HG02885 (cell line): ENCODE measurements around the gene CCDC175.
A peak's percentile ranks its signal among the peaks of the same experiment; 100 is the strongest.

Experiments
- ATAC-seq: cut with Tn5 transposase; IDR thresholded peaks from one replicate; pipeline ENCODE4 v1.9.1; 2021; ENCODE audit warnings: mild to moderate bottlenecking; ENCODE audit not compliant: unreplicated experiment, poor library complexity

The CCDC175 gene

DNA sequence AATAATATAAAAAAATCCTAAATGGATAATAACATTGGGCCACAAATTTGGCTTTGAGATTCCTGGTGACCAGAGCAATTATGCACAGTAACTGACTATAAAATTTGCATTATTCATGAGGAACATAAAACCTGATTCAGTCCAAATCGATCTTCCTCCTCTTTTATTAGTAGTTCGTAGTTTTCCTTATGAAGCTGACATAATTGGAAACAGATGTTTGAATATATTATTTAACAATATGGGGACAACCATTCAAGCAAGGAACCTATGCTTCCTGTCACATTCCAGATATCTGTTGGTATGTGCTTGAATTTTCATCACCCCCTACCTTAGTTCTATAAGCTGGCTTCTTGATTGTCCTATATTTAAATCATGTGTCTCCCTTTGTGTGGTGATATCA is 34.9 kb downstream of the CCDC175 start:
- no peak for ATAC-seq

DNA sequence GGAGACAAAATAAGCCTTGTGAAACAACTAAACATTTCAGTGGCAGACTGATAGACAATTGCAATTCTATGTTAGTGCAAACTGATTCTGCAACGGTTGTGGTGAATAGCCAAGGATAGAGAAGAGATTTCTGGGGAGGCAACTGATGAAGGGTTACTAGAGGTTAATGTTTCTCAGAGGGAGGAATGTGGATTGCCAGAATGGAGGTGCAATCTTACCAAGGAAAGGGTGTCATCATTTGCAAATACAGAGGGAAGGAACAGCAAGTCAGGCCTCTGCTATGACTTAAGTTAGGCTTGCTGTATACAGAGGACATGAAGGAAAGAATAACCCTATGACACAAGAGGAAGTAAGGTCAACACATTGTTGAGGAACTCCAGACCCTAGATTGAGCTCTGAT is 35.8 kb downstream of the CCDC175 start:
- no peak for ATAC-seq

- ATAC-seq, result no peak
Observed at GRCh38 chr14:59538936-59539335, 37.7 kb downstream of the CCDC175 start.

DNA sequence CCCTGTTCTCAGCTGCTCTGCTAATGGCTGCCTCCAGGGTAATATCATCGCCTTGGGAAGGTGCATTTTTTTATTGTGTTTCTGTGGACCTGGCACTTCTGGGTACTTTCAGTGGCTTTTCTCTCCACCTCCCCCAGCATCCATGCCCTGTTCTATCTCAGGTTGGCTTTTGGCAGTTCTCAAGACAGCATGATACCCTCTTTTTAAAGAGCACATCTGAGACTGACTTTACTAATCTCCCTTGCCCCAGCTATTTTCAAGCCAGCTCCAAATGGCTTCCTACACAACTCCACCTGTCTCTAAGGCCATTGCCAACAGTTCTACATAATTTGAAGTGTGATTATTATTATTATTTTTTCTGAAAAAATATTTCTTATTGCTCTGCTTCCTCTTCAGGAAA is 39.1 kb downstream of the CCDC175 start:
- ATAC-seq, result no peak

GRCh38 chr14:59534361-59534987 is 42.1 kb downstream of the CCDC175 start:
- no peak for ATAC-seq

DNA sequence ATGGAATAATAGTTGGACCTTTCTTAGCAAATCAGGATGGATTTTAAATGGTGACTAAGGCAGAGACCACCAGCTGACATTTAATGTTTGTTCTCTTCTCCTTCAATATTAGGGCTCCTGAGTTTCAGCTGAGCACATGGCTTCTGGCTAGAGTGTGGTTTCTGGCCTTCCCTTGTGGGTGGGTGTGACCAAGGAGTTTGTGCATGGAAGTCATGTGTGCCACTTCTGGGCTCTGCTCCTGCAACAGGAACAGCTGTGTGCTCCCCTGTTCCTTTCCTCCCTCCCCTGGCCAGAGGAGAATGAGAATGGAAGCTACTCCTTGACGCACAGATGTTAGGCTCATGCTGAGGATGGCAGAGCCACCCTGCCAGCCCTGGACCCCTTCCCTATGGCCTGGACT is 44.2 kb downstream of the CCDC175 start:
- ATAC-seq, result no peak

DNA sequence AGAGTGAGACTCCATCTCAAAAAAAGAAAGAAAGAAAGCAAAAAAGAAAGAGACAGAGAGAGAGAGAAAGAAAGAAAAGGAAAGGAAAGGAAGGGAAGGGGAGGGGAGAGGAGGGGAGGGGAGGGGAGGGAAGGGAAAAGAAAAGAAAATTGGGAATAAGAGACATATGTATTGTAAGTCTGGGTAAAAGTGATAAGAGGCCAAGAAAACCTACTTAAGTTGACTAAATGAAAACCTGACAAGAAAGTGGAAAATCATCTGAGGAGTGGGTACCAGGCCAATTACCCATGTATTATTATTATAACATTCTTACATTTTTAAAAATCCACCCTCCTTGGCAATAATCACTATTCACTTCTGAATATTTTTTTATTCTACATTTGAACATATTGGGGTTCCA is 46.3 kb downstream of the CCDC175 start:
- no peak for ATAC-seq

DNA sequence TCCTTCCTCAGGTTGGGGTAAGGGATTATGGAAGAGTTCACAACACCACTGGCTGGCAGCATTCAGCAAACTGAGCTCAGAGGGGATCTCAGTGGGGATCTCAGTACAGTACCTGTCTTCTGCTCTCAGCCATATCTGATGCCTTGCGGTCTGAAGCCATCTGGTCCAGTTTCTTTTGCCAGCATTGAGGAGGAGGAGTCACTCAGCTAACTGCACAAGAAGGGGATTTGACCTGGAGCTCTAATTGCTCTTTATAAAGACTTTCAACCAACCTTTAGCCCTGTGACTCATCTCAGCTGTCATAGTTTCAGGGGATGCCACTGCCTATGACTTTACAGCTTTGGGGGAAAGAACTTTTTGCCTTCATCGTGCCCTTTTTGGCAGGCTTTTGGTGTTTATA is 47.4 kb downstream of the CCDC175 start:
- ATAC-seq, result no peak

GRCh38 chr14:59520224-59520623 is 56.4 kb downstream of the CCDC175 start:
- ATAC-seq, result no peak

- peak; percentile 56 for ATAC-seq
Observed at GRCh38 chr14:59511916-59512575, 64.6 kb downstream of the CCDC175 start.

DNA sequence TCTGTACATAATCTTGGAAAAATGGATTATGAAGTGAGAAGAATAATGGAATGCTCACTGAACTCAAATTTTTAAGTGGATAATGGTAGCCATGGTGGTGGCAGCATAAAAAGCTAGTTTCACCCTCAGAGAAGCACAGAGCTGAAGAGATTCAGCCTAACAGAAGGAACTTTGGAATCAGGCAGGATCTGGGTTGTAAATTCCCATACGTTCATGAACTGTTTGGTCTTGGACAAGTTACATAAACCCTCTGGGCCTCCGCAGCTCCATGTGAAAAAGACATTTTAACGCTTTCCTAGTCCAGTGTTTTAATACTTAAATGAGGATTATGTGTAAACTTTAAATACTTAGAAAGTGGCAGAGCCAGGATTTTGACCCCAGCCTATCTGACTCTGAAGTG is 65.6 kb downstream of the CCDC175 start:
- ATAC-seq, result no peak

GRCh38 chr14:59510001-59510400 is 66.6 kb downstream of the CCDC175 start:
- ATAC-seq, result no peak

- no peak for ATAC-seq
Observed at GRCh38 chr14:59509101-59509500, 67.5 kb downstream of the CCDC175 start.

DNA sequence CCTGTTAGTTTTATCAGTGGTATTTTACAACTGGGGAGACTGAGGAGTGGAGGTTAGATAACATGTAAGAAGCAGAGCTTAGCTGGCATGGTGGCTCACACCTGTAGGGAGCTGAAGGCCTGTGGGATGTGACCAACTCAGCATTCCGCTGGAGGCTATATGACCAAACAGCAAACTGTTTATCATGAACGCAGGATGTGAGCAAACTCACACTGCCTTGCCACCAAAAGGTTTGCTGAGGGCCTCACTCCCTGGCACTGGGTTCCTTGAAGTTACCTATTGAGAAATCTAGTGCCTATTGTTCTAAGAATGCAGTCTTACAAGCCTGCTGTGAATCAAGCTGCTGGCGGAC is 68.9 kb downstream of the CCDC175 start:
- no peak for ATAC-seq

GRCh38 chr14:59507063-59507751 is 69.4 kb downstream of the CCDC175 start:
- peak; percentile 91 for ATAC-seq

GRCh38 chr14:59503256-59503655 is 73.4 kb downstream of the CCDC175 start:
- no peak for ATAC-seq

- ATAC-seq, result no peak
Observed at GRCh38 chr14:59500732-59501131, 75.9 kb downstream of the CCDC175 start.

DNA sequence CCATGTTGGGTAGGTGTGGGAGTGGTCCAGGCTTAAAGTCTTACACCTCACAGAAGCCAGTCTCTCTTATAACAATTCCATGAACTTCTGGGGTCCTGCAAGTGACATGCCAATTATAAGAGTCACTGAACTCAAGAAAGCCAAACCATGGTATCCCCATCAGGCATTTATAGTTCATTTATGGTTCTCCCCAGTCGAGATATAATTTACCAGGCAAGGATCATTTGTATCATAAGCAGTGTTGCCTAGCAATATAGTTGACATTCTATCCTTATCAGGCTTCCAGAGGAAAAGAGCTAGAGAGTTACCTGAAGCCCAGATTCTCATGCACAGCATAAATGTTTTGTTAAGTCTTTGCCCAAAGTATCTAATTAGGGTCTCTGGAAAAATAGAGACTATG is 84.2 kb downstream of the CCDC175 start:
- ATAC-seq, result no peak

- ATAC-seq, result no peak
Observed at GRCh38 chr14:59490756-59491155, 85.9 kb downstream of the CCDC175 start.

- ATAC-seq, result peak; percentile 52
Observed at GRCh38 chr14:59484639-59485175, 91.9 kb downstream of the CCDC175 start.

- peak; percentile 89 for ATAC-seq
Observed at GRCh38 chr14:59483819-59484638, 92.6 kb downstream of the CCDC175 start, which contains the start of the genes JKAMP and L3HYPDH. TSS of gene JKAMP (plus strand) at chr14:59484517. CDS start at chr14:59484590, 73 bp downstream. TSS of gene L3HYPDH (minus strand) at chr14:59484408. CDS start at chr14:59484316, 92 bp downstream.
